GM12878 (cell line): ENCODE measurements around the gene RIPPLY1. TPM values are rescaled to one million over a fixed set of nuclear protein-coding genes. Genes with fewer than 3 reads are reported as not detected.

Experiments used
- ATAC-seq: fragments of 200-7000 bp; cut with Tn5 transposase; 3 replicates; pipeline ENCODE4 v1.9.1; 2020; ENCODE audit warnings: mild to moderate bottlenecking, moderate library complexity
- BruUV-seq: library from RNA; stranded (reverse); fragments of 400-500 nt; replicated peaks from 2 replicates; lab custom pipeline; 2021; lab: Mats Ljungman, UMichigan
- CTCF ChIA-PET: fragments of 300-600 bp; sonication (Branson Sonifier 250); formaldehyde crosslinking; extraction: SDS; loops from one replicate; lab custom pipeline; 2021; ENCODE audit warnings: inconsistent platforms; lab: Yijun Ruan, JAX
- POLR2A ChIA-PET: fragments of 350-600 bp; formaldehyde crosslinking; extraction: SDS; loops from one replicate; lab custom pipeline; 2021; ENCODE audit warnings: inconsistent platforms; lab: Charles Lee
- RAD21 ChIA-PET: fragments of 300-600 bp; sonication (Branson Sonifier 250); formaldehyde crosslinking; loops from one replicate; lab custom pipeline; 2023; ENCODE audit warnings: antibody characterized with exemption; ENCODE audit not compliant: unreplicated experiment; lab: Charles Lee
- SMC1A ChIA-PET: fragments of 300-600 bp; sonication (Branson Sonifier 250); formaldehyde crosslinking; loops from one replicate; lab custom pipeline; 2023; ENCODE audit not compliant: unreplicated experiment, uncharacterized antibody; lab: Charles Lee
- DNase-seq: peaks from one replicate; pipeline ENCODE4 v3.0.0-alpha.2; 2011; ENCODE audit warnings: low read depth, low spot score
- FAIRE-seq: peaks from 3 replicates; lab custom pipeline; 2011; peaks lifted over from hg19 to GRCh38; lab: Jason Lieb, UNC
- H2AFZ ChIP-seq: 2 replicates; pipeline ENCODE4 v1.6.0; 2011; ENCODE audit warnings: low read depth, low read length, control low read depth; ENCODE audit not compliant: control insufficient read depth
- H3K27ac ChIP-seq: 2 replicates; pipeline ENCODE4 v1.5.1; 2011; ENCODE audit warnings: control low read depth; ENCODE audit not compliant: control insufficient read depth, insufficient read depth
- H3K27me3 ChIP-seq, 2 experiments: replicated peaks in 1 of 2; 2 replicates each; pipeline versions ENCODE4 v1.6.0 to v1.6.1; 2011; ENCODE audit warnings: low read length in 1 of 2; ENCODE audit not compliant: control insufficient read depth in 2 of 2, insufficient read depth in 2 of 2
- H3K36me3 ChIP-seq, 2 experiments: 2 replicates each; pipeline ENCODE4 v1.5.1; 2011; ENCODE audit warnings: low read length in 1 of 2; ENCODE audit not compliant: control insufficient read depth in 2 of 2, insufficient read depth in 2 of 2
- H3K4me1 ChIP-seq: 2 replicates; pipeline ENCODE4 v1.6.1; 2011; ENCODE audit warnings: mild to moderate bottlenecking, low read length, moderate library complexity, mixed read lengths; ENCODE audit not compliant: control insufficient read depth, insufficient read depth
- H3K4me2 ChIP-seq: 2 replicates; pipeline ENCODE4 v1.6.0; 2011; ENCODE audit warnings: control low read depth; ENCODE audit not compliant: control insufficient read depth, insufficient read depth
- H3K4me3 ChIP-seq: fragments of 200-600 bp; sonication (generic); 2 replicates; pipeline ENCODE4 v1.5.1; 2016
- H3K79me2 ChIP-seq: 2 replicates; pipeline ENCODE4 v1.6.0; 2011; ENCODE audit warnings: low read length; ENCODE audit not compliant: control insufficient read depth, insufficient read depth
- H3K9ac ChIP-seq: 2 replicates; pipeline ENCODE4 v1.8.0; 2011; ENCODE audit warnings: low read length, control low read depth, mixed read lengths; ENCODE audit not compliant: control insufficient read depth, insufficient read depth
- H3K9me3 ChIP-seq: replicated peaks from 3 replicates; pipeline ENCODE4 v1.5.1; 2011; ENCODE audit warnings: mild to moderate bottlenecking, low read length; ENCODE audit not compliant: control insufficient read depth, insufficient read depth
- H4K20me1 ChIP-seq: 2 replicates; pipeline ENCODE4 v1.6.0; 2011; ENCODE audit not compliant: control insufficient read depth, insufficient read depth
- BACH1 ChIP-seq: fragments of 450-650 bp; IDR thresholded peaks from 2 replicates; pipeline ENCODE4 v1.6.1; 2017; ENCODE audit warnings: mild to moderate bottlenecking, borderline replicate concordance
- CBFB ChIP-seq: IDR thresholded peaks from 2 replicates; pipeline ENCODE4 v1.6.1; 2016; ENCODE audit warnings: antibody characterized with exemption, low read depth
- CHD1 ChIP-seq: IDR thresholded peaks from 2 replicates; pipeline ENCODE4 v1.6.1; 2012; ENCODE audit warnings: low read depth, low read length, improper control_type of control experiment
- NRF1 ChIP-seq: conservative IDR thresholded peaks from 2 replicates; pipeline ENCODE4 v1.6.1; 2011; ENCODE audit warnings: mild to moderate bottlenecking, low read depth, low read length, improper control_type of control experiment
- RCOR1 ChIP-seq: conservative IDR thresholded peaks from 2 replicates; pipeline ENCODE4 v1.6.1; 2012; ENCODE audit warnings: low read depth, low read length, improper control_type of control experiment
- SMARCA5 ChIP-seq: fragments of 450-650 bp; IDR thresholded peaks from 2 replicates; pipeline ENCODE4 v1.6.1; 2017; ENCODE audit warnings: mild to moderate bottlenecking
- STAT1 ChIP-seq: fragments of 450-650 bp; conservative IDR thresholded peaks from 2 replicates; pipeline ENCODE4 v1.6.1; 2014; ENCODE audit warnings: antibody characterized with exemption, mild to moderate bottlenecking
- YY1 ChIP-seq: IDR thresholded peaks from 2 replicates; pipeline ENCODE4 v1.6.1; 2011; ENCODE audit warnings: low read depth, mild to moderate bottlenecking, low read length
- ZBED1 ChIP-seq: IDR thresholded peaks from 2 replicates; pipeline ENCODE4 v1.6.1; 2016; ENCODE audit warnings: borderline replicate concordance
- ZNF24 ChIP-seq: fragments of 450-650 bp; IDR thresholded peaks from 2 replicates; pipeline ENCODE4 v1.6.1; 2017; ENCODE audit warnings: antibody characterized with exemption, mild to moderate bottlenecking
- ZNF384 ChIP-seq: IDR thresholded peaks from 2 replicates; pipeline ENCODE4 v1.6.1; 2012; ENCODE audit warnings: low read depth, mild to moderate bottlenecking, low read length, improper control_type of control experiment, borderline replicate concordance
- WGBS: methylation state at CpG from one replicate; pipeline ENCODE4 v1.1.6; 2016; ENCODE audit warnings: low lambda C conversion rate; ENCODE audit not compliant: insufficient replicate concordance, insufficient coverage; ENCODE audit errors: missing lambda C conversion rate; 5-methylcytosine and 5-hydroxymethylcytosine counted together
- in situ Hi-C: fragments of 300-500 bp; cut with MboI; formaldehyde crosslinking; loops from 9 replicates; pipeline ENCODE4 v1.14.3; 2018; ENCODE audit warnings: mixed read lengths
- intact Hi-C: fragments of 100-400 bp; cut with micrococcal nuclease; formaldehyde crosslinking; loops from one replicate; pipeline ENCODE4 v1.14.2; 2022; ENCODE audit not compliant: unreplicated experiment
- polyA plus RNA-seq, 11 experiments: library from polyadenylated mRNA; depleted of rRNA in 4 of 11; unstranded in 6 of 11; stranded (reverse) in 5 of 11; fragments of >200 nt; fragmentation: Nextera tagmentation in 4 of 11; fragmentation: Illumina TruSeq in 1 of 11; extraction: Ambion mirVana in 4 of 11; extraction: Trizol in 1 of 11; gene quantifications; 1 replicate in 1 of 11; 2 replicates in 10 of 11; pipeline versions ENCODE4 v1.2.1 to v1.2.3, GENCODE V29; 2011 to 2016; ENCODE audit warnings: inconsistent platforms in 2 of 11, missing spikeins in 2 of 11, low read depth in 1 of 11
- total RNA-seq, 4 experiments: library from RNA; depleted of rRNA in 3 of 4; stranded (reverse); fragments of >200 nt in 3 of 4; fragmentation: Illumina TruSeq in 1 of 4; extraction: Trizol in 1 of 4; gene quantifications; 2 replicates each; pipeline versions ENCODE4 v1.2.1 to v1.2.3, GENCODE V29; 2013 to 2021
- TF ChIP-seq, protein P1 (sequence below): fragments of 450-650 bp; IDR thresholded peaks from 2 replicates; pipeline ENCODE4 v1.6.1; 2017; ENCODE audit warnings: mild to moderate bottlenecking
- TF ChIP-seq, protein P2 (sequence below): IDR thresholded peaks from 2 replicates; pipeline ENCODE4 v1.6.1; 2012; ENCODE audit warnings: mild to moderate bottlenecking, low read depth, low read length
- TF ChIP-seq, protein P3 (sequence below): fragments of 450-650 bp; conservative IDR thresholded peaks from 2 replicates; pipeline ENCODE4 v1.6.1; 2017; ENCODE audit warnings: mild to moderate bottlenecking, moderate library complexity
- TF ChIP-seq, protein P4 (sequence below): fragments of 450-650 bp; formaldehyde crosslinking; IDR thresholded peaks from 2 replicates; pipeline ENCODE4 v1.5.0; 2022; ENCODE audit warnings: mild to moderate bottlenecking, missing genetic modification characterization

Gene RIPPLY1
- total and polyA plus RNA-seq, 10 of the 15 experiments (the other 5 are each of a cell fraction or from before 2014, with no cell fraction given) = not detected

DNA sequence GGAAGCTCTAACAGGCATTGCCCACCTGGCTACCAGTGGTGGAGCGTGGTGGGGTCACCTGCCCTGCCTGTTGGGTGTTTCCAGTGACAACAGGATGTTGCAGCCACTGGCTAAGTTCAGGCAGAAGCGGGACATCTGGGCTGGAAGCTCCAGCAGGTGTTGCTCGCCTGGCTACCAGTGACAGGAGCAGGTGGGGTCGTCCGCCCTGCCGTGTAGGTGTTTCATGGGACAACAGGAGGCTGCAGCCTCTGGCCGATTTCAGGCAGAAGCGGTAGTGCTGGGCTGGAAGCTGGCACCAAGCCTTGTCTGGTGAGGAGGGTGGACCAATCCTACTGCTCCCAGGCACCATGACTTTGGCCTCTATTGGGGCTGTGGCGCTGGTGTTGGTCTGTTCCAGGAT is 39.4 kb downstream of the RIPPLY1 start:
- Histone ChIP-seq H2AFZ (no peak overlapping the region), H3K79me2 (no peaks in the 10 kb centered on the region), H3K4me3 (no peak overlapping the region), H4K20me1 (no peaks in the 10 kb centered on the region), H3K27ac (no peak overlapping the region), H3K4me2 (no peak overlapping the region), H3K9ac (no peak overlapping the region), H3K27me3 (no peaks in the 10 kb centered on the region), H3K4me1 (no peaks in the 10 kb centered on the region), H3K9me3 (no peaks in the 10 kb centered on the region), H3K36me3 (no peaks in the 10 kb centered on the region)
- CTCF ChIA-PET = interaction anchor here (0.6 to 3.0 kb wide), 8 partner anchors 9 to 1034 kb away, joined by 3 to 15 read pairs (median 5); no protein-coding TSS in a partner anchor
- SMC1A ChIA-PET = no interaction called here
- POLR2A ChIA-PET = no interaction called here
- FAIRE-seq (no peak), ATAC-seq (no peak), DNase-seq (no peak)
- intact Hi-C loops = loop anchor here (2.0 to 10.0 kb wide), 2 partner anchors 53 to 379 kb away; no protein-coding TSS in a partner anchor
- in situ Hi-C loops = no loop called here
- RAD21 ChIA-PET = no interaction called here
- 33% methylated on average over 9 of the region's 9 CpGs for WGBS
- BruUV-seq = no TSS peak
- TF ChIP-seq, protein P1, sequence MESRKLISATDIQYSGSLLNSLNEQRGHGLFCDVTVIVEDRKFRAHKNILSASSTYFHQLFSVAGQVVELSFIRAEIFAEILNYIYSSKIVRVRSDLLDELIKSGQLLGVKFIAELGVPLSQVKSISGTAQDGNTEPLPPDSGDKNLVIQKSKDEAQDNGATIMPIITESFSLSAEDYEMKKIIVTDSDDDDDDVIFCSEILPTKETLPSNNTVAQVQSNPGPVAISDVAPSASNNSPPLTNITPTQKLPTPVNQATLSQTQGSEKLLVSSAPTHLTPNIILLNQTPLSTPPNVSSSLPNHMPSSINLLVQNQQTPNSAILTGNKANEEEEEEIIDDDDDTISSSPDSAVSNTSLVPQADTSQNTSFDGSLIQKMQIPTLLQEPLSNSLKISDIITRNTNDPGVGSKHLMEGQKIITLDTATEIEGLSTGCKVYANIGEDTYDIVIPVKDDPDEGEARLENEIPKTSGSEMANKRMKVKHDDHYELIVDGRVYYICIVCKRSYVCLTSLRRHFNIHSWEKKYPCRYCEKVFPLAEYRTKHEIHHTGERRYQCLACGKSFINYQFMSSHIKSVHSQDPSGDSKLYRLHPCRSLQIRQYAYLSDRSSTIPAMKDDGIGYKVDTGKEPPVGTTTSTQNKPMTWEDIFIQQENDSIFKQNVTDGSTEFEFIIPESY = no peak
- TF ChIP-seq YY1 (no peak), ZBED1 (no peak), ZNF24 (no peak), CBFB (no peak), NRF1 (no peak), RCOR1 (no peak), BACH1 (no peak), STAT1 (no peak), ZNF384 (no peak), CHD1 (no peak), SMARCA5 (no peak)
- TF ChIP-seq, protein P2, sequence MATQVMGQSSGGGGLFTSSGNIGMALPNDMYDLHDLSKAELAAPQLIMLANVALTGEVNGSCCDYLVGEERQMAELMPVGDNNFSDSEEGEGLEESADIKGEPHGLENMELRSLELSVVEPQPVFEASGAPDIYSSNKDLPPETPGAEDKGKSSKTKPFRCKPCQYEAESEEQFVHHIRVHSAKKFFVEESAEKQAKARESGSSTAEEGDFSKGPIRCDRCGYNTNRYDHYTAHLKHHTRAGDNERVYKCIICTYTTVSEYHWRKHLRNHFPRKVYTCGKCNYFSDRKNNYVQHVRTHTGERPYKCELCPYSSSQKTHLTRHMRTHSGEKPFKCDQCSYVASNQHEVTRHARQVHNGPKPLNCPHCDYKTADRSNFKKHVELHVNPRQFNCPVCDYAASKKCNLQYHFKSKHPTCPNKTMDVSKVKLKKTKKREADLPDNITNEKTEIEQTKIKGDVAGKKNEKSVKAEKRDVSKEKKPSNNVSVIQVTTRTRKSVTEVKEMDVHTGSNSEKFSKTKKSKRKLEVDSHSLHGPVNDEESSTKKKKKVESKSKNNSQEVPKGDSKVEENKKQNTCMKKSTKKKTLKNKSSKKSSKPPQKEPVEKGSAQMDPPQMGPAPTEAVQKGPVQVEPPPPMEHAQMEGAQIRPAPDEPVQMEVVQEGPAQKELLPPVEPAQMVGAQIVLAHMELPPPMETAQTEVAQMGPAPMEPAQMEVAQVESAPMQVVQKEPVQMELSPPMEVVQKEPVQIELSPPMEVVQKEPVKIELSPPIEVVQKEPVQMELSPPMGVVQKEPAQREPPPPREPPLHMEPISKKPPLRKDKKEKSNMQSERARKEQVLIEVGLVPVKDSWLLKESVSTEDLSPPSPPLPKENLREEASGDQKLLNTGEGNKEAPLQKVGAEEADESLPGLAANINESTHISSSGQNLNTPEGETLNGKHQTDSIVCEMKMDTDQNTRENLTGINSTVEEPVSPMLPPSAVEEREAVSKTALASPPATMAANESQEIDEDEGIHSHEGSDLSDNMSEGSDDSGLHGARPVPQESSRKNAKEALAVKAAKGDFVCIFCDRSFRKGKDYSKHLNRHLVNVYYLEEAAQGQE = no peak
- TF ChIP-seq, protein P3, sequence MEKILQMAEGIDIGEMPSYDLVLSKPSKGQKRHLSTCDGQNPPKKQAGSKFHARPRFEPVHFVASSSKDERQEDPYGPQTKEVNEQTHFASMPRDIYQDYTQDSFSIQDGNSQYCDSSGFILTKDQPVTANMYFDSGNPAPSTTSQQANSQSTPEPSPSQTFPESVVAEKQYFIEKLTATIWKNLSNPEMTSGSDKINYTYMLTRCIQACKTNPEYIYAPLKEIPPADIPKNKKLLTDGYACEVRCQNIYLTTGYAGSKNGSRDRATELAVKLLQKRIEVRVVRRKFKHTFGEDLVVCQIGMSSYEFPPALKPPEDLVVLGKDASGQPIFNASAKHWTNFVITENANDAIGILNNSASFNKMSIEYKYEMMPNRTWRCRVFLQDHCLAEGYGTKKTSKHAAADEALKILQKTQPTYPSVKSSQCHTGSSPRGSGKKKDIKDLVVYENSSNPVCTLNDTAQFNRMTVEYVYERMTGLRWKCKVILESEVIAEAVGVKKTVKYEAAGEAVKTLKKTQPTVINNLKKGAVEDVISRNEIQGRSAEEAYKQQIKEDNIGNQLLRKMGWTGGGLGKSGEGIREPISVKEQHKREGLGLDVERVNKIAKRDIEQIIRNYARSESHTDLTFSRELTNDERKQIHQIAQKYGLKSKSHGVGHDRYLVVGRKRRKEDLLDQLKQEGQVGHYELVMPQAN = no peak
- TF ChIP-seq, protein P4, sequence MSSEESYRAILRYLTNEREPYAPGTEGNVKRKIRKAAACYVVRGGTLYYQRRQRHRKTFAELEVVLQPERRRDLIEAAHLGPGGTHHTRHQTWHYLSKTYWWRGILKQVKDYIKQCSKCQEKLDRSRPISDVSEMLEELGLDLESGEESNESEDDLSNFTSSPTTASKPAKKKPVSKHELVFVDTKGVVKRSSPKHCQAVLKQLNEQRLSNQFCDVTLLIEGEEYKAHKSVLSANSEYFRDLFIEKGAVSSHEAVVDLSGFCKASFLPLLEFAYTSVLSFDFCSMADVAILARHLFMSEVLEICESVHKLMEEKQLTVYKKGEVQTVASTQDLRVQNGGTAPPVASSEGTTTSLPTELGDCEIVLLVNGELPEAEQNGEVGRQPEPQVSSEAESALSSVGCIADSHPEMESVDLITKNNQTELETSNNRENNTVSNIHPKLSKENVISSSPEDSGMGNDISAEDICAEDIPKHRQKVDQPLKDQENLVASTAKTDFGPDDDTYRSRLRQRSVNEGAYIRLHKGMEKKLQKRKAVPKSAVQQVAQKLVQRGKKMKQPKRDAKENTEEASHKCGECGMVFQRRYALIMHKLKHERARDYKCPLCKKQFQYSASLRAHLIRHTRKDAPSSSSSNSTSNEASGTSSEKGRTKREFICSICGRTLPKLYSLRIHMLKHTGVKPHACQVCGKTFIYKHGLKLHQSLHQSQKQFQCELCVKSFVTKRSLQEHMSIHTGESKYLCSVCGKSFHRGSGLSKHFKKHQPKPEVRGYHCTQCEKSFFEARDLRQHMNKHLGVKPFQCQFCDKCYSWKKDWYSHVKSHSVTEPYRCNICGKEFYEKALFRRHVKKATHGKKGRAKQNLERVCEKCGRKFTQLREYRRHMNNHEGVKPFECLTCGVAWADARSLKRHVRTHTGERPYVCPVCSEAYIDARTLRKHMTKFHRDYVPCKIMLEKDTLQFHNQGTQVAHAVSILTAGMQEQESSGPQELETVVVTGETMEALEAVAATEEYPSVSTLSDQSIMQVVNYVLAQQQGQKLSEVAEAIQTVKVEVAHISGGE (CRISPR knock-in tag) = no peak
